Activated CD8-positive, alpha-beta T cell treated with anti-CD3 and anti-CD28 coated beads for 36 hours (primary cell): Measurements from ENCODE around the gene LYPD3. TPM values are rescaled to one million over a fixed set of nuclear protein-coding genes. Genes with fewer than 3 reads are reported as not detected.
A peak's percentile ranks its signal among the peaks of the same experiment; 100 is the strongest.

Experiments
- ATAC-seq: fragments of 200-7000 bp; cut with Tn5 transposase; one replicate; pipeline ENCODE4 v1.10.0; 2021; ENCODE audit warnings: mild to moderate bottlenecking, moderate library complexity
- CTCF ChIA-PET: fragments of 350-600 bp; sonication (Branson Sonifier 250); formaldehyde crosslinking; loops from one replicate; lab custom pipeline; 2021; ENCODE audit warnings: antibody characterized with exemption; lab: Charles Lee
- POLR2A ChIA-PET: fragments of 350-600 bp; sonication (Branson Sonifier 250); formaldehyde crosslinking; loops from one replicate; lab custom pipeline; 2021; ENCODE audit warnings: antibody characterized with exemption; lab: Charles Lee
- DNase-seq: peaks from one replicate; pipeline ENCODE4 v3.0.0-alpha.2; 2020
- H3K27ac Mint-ChIP-seq: one replicate; pipeline ENCODE4 v1.8.0; 2021; ENCODE audit warnings: mild to moderate bottlenecking, mixed read lengths
- H3K27me3 Mint-ChIP-seq: one replicate; pipeline ENCODE4 v1.8.0; 2021; ENCODE audit warnings: mixed read lengths
- H3K36me3 Mint-ChIP-seq: one replicate; pipeline ENCODE4 v1.8.0; 2021; ENCODE audit warnings: low read depth, mixed read lengths
- H3K4me1 Mint-ChIP-seq: one replicate; pipeline ENCODE4 v1.8.0; 2021; ENCODE audit warnings: low read depth, mixed read lengths
- H3K4me3 Mint-ChIP-seq: one replicate; pipeline ENCODE4 v1.8.0; 2021; ENCODE audit warnings: mild to moderate bottlenecking, moderate library complexity, mixed read lengths
- H3K9me3 Mint-ChIP-seq: one replicate; pipeline ENCODE4 v1.8.0; 2021; ENCODE audit warnings: mixed read lengths
- CTCF ChIP-seq: fragments of 200-600 bp; IDR thresholded peaks from one replicate; pipeline ENCODE4 v1.8.0; 2022; ENCODE audit warnings: antibody characterized with exemption, mild to moderate bottlenecking
- intact Hi-C: fragments of 100-400 bp; cut with micrococcal nuclease; formaldehyde crosslinking; loops from one replicate; pipeline ENCODE4 v1.10.0; 2022
- total RNA-seq, 2 experiments: library from RNA; stranded (reverse); gene quantifications; one replicate each; pipeline ENCODE4 v1.2.3, GENCODE V29; 2021

The LYPD3 gene
- total RNA-seq, 2 experiments from 2014 or later: 4.4 to 4.9 TPM

DNA sequence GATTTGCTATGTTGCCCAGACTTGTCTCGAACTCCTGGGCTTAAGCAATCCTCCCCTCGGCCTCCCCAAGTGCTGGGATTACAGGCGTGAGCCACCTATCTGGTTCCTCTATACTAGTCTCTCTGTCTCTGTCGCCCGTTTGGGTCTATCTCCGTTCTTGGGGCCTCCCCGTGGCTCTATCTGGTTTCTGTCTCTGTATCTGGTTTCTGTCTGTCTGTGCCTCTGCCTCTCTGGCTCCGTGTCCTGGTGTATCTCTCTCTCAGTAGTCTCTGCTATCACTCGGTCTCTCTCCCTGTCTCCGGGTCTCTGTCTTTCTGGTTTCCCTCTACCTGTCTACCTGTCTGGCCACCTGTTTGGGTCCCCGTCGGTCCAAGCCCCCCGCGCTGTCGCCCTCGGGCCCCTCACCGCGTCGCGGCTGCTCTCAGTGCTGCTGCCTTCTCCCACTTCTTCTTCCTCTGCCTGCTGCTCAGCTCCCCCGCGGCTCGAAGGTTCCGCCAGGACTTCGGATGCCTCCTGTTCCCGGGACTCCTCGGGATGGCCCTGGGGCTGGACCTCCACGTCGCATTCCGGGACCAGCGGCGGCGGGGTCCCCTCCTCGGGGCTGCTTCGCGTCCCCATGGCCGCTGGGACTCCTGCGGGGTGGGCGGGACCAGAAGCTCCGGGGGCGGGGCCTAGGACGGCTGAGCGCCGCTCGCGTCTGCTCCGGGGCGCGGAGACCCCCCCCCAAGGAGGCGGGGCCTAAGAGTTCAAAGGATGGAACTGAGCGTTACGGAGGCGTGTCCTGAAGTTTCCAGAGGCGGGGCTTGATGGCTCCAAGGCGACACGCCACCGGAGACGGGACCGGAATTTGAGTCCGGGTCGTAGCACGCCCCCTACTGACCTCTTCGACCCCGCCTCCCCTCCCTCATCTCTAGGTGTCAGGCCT is 38.4 kb upstream of the LYPD3 start:
- Mint-ChIP-seq H3K27me3 (no peaks in the 10 kb centered on the region), H3K4me1 (peaks cover 18% of the 10 kb centered on the region), H3K27ac (peak overlapping the region; percentile 97), H3K4me3 (peak overlapping the region; percentile 96), H3K36me3 (peaks cover 16% of the 10 kb centered on the region), H3K9me3 (no peaks in the 10 kb centered on the region)
- TF ChIP-seq CTCF: no peak
- ChIA-PET POLR2A (interaction anchor here (0.8 to 1.7 kb wide), 7 partner anchors 16 to 93 kb away, joined by 3 to 6 read pairs (median 4); partner anchors contain the start of gene ZNF576), CTCF (interaction anchor here (1.0 to 5.1 kb wide), 8 partner anchors 10 to 71 kb away, joined by 3 to 39 read pairs (median 6); partner anchors contain the start of gene ETHE1)
- ATAC-seq (peak; percentile 97), DNase-seq (peak; percentile 100)
- intact Hi-C loops: loop anchor here (5.0 kb wide), 1 partner anchor 41 kb away; no protein-coding TSS in a partner anchor

- no peak for TF ChIP-seq CTCF
- H3K27ac Mint-ChIP-seq: no peak overlapping the region
- peak overlapping the region; percentile 96 for H3K4me3 Mint-ChIP-seq
- H3K36me3 Mint-ChIP-seq: peaks cover 15% of the 10 kb centered on the region
- H3K27me3 Mint-ChIP-seq: no peaks in the 10 kb centered on the region
- ChIA-PET POLR2A (no interaction called here), CTCF (interaction anchor here (0.9 to 5.1 kb wide), 2 partner anchors 17 to 55 kb away, joined by 3 to 39 read pairs; no protein-coding TSS in a partner anchor)
- ATAC-seq: no peak
- H3K9me3 Mint-ChIP-seq: no peaks in the 10 kb centered on the region
- no peak for DNase-seq
- peaks cover 18% of the 10 kb centered on the region for H3K4me1 Mint-ChIP-seq
- intact Hi-C loops: loop anchor here (5.0 kb wide), 1 partner anchor 40 kb away; no protein-coding TSS in a partner anchor
Observed at GRCh38 chr19:43502419-43502976, 37.1 kb upstream of the LYPD3 start.

DNA sequence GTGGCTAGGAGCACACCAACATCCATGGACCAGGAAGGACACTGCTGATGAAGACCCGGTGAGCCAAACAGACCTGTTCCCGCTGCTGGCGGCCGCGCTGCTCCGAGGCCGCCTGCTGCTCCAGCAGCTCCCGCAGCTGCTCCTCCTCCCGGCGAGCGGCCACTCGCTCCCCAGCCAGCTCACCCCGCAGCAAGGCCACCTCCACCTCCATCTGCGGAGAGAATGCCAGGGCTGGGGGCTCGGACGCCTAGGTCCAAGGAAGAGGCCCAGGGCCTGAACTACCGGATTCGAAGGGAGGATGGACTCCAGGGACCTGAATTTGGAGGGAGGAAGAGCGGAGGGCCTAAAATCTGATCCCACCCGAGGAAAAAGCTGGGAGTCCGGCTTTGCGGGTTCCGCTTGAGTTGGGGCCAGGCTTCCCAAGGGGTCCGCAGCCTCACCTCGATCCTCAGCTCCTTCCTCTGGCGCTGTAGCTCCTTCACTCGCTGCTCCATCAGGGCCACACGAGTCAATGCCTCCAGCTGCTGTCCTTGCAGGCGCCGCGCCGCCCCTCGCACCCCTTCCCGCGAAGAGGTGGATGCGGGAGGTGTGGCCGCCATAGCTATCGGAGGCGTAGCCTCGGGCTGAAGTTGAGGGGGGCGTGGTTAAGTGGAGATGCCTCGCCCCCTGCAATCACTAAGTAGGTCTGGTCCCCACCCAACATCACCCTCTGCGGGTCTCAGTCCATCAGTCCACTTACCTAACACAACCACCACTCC is 36.4 kb upstream of the LYPD3 start:
- DNase-seq (no peak), ATAC-seq (no peak)
- peaks cover 15% of the 10 kb centered on the region for H3K36me3 Mint-ChIP-seq
- intact Hi-C loops: loop anchor here (5.0 kb wide), 1 partner anchor 40 kb away; no protein-coding TSS in a partner anchor
- no peaks in the 10 kb centered on the region for H3K27me3 Mint-ChIP-seq
- CTCF ChIA-PET: interaction anchor here (0.9 to 5.1 kb wide), 2 partner anchors 18 to 54 kb away, joined by 3 to 39 read pairs; no protein-coding TSS in a partner anchor
- TF ChIP-seq CTCF: no peak
- POLR2A ChIA-PET: interaction anchor here (0.8 kb wide), 1 partner anchor 11 kb away, joined by 3 read pairs; no protein-coding TSS in a partner anchor
- H3K4me3 Mint-ChIP-seq: no peak overlapping the region
- H3K4me1 Mint-ChIP-seq: peaks cover 18% of the 10 kb centered on the region
- H3K9me3 Mint-ChIP-seq: no peaks in the 10 kb centered on the region
- H3K27ac Mint-ChIP-seq: no peak overlapping the region

DNA sequence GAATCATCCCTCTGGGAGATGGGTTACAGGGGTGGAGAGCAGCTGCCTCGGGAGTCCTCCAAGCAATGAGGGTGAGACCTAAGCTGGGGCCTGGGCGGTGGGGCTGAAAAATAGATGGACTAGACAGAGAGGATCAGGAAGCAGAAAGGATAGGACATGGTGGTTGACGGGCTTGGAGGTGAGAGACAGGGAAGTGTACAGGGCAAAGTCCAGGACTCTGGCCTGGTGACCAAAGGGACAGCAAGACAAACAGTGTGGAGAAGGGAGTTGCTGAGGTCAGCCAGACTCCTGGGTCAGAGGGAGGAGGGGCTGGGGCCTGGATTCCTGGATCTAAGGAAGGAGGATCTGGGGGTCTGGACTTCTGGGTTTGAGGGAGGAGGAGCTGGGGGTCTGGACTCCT is 33.6 kb upstream of the LYPD3 start:
- POLR2A ChIA-PET: interaction anchor here (1.5 kb wide), 1 partner anchor 36 kb away, joined by 3 read pairs; no protein-coding TSS in a partner anchor
- intact Hi-C loops: no loop called here
- Mint-ChIP-seq H3K27ac (no peak overlapping the region), H3K4me3 (no peak overlapping the region), H3K9me3 (no peaks in the 10 kb centered on the region), H3K27me3 (no peaks in the 10 kb centered on the region), H3K36me3 (peaks cover 16% of the 10 kb centered on the region), H3K4me1 (peaks cover 9% of the 10 kb centered on the region)
- no peak for DNase-seq
- no peak for TF ChIP-seq CTCF
- CTCF ChIA-PET: interaction anchor here (0.7 to 2.2 kb wide), 2 partner anchors 40 to 52 kb away, joined by 3 to 6 read pairs; no protein-coding TSS in a partner anchor
- no peak for ATAC-seq
